ENCODE results near the gene EXOC3L4.

Gene EXOC3L4

GRCh38 chr14:103093856-103094405 lies 594 bp upstream of the EXOC3L4 start:
- Mint-ChIP-seq H3K27ac (peak overlapping the region; percentile 61 to 90 (median 87)), H3K4me1 (no peaks in the 10 kb centered on the region), H3K36me3 (ENCODE audit: low read depth) (no peaks in the 10 kb centered on the region), H3K4me3 (no peak overlapping the region), H3K27me3 (ENCODE audit: low read depth) (peaks cover 21% of the 10 kb centered on the region), H3K9me3 (no peaks in the 10 kb centered on the region)
- TF ChIP-seq CTCF (IDR thresholded peaks at IDR 0.05; ENCODE audit: unreplicated experiment in 3 of 3): no peak

GRCh38 chr14:103095210-103095778 lies 769 bp downstream of the EXOC3L4 start:
- H3K4me3 Mint-ChIP-seq: no peak overlapping the region
- no peaks in the 10 kb centered on the region for H3K36me3 Mint-ChIP-seq (ENCODE audit: low read depth)
- no peaks in the 10 kb centered on the region for H3K4me1 Mint-ChIP-seq
- H3K9me3 Mint-ChIP-seq: no peaks in the 10 kb centered on the region
- H3K27ac Mint-ChIP-seq: peak overlapping the region in 2 of 3 experiments; percentile 87 to 90
- H3K27me3 Mint-ChIP-seq (ENCODE audit: low read depth): peaks cover 18% of the 10 kb centered on the region
- TF ChIP-seq CTCF (IDR thresholded peaks at IDR 0.05; ENCODE audit: unreplicated experiment in 3 of 3): no peak

- Mint-ChIP-seq H3K9me3 (no peaks in the 10 kb centered on the region), H3K27me3 (ENCODE audit: low read depth) (peaks cover 13% of the 10 kb centered on the region), H3K4me1 (peaks cover 2% of the 10 kb centered on the region), H3K4me3 (no peak overlapping the region), H3K36me3 (ENCODE audit: low read depth) (no peaks in the 10 kb centered on the region), H3K27ac (peak overlapping the region in 1 of 3 experiments; percentile 1)
- TF ChIP-seq CTCF (IDR thresholded peaks at IDR 0.05; ENCODE audit: unreplicated experiment in 3 of 3): no peak
These were observed 1.9 kb downstream of the EXOC3L4 start for GRCh38 chr14:103096387-103096786.

- Mint-ChIP-seq H3K4me1 (peaks cover 5% of the 10 kb centered on the region), H3K4me3 (no peak overlapping the region), H3K27me3 (ENCODE audit: low read depth) (peaks cover 7% of the 10 kb centered on the region), H3K27ac (no peak overlapping the region), H3K9me3 (no peaks in the 10 kb centered on the region), H3K36me3 (ENCODE audit: low read depth) (no peaks in the 10 kb centered on the region)
- no peak for TF ChIP-seq CTCF (IDR thresholded peaks at IDR 0.05; ENCODE audit: unreplicated experiment in 3 of 3)
These were observed 2.9 kb downstream of the EXOC3L4 start for GRCh38 chr14:103097244-103097993.

GRCh38 chr14:103097994-103098957 lies 3.8 kb downstream of the EXOC3L4 start:
- no peaks in the 10 kb centered on the region for H3K9me3 Mint-ChIP-seq
- TF ChIP-seq CTCF (IDR thresholded peaks at IDR 0.05; ENCODE audit: unreplicated experiment in 3 of 3): no peak
- H3K27ac Mint-ChIP-seq: no peak overlapping the region
- peaks cover 5% of the 10 kb centered on the region for H3K4me1 Mint-ChIP-seq
- no peaks in the 10 kb centered on the region for H3K36me3 Mint-ChIP-seq (ENCODE audit: low read depth)
- H3K27me3 Mint-ChIP-seq (ENCODE audit: low read depth): peaks cover 8% of the 10 kb centered on the region
- no peak overlapping the region for H3K4me3 Mint-ChIP-seq
